Measurements from ENCODE around the gene C5orf52. TPM values are rescaled to one million over a fixed set of nuclear protein-coding genes. Genes with fewer than 3 reads are reported as not detected.

C5orf52 gene
- polyA plus RNA-seq, 3 donors: not detected

DNA sequence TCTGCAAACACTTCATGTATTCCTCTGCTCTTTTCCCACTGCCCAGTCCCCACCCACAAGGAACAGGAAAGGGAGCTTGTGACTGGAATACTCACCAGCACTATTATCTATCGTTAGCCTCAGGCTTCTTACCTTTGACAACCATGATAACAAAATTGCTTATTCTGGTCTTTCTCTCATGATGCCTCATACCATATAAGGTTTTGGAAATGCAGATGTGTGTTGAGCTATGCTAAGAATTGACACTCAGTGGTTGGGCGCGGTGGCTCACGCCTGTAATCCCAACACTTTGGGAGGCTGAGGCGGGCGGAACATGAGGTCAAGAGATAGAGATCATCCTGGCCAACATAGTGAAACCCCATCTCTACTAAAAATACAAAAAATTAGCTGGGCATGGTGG lies 44.5 kb upstream of the C5orf52 start:
- no peak overlapping the region for H2AFZ ChIP-seq (ENCODE audit: insufficient read depth, low read depth, low read length, poor library complexity, severe bottlenecking)

DNA sequence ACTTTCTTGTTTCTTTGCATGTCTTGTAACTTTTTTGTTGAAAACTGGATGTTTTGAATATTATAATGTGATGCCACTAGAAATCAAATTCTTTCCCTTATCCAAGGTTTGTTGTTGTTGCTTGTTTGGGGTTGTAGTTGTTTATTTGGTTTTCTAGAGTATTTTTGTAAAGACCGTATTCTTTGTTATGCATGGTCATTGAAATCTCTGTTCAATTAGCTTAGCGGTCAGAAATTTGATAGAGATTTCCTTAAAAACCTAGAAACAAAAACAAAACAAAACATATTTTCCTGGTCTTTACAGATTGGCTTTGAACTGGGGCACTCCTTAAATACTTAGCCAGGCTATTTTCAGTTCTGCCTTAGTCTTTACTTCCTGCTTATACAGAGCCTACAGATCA lies 41.0 kb upstream of the C5orf52 start:
- no peak overlapping the region for H3K4me3 Mint-ChIP-seq
- H3K36me3 Mint-ChIP-seq: no peaks in the 10 kb centered on the region
- Histone ChIP-seq H3K9ac (ENCODE audit: insufficient read depth, low read length, poor library complexity, severe bottlenecking) (no peak overlapping the region), H3K27me3 (ENCODE audit: control insufficient read depth in 2 of 2, insufficient read depth in 2 of 2, low read length in 2 of 2) (no peaks in the 10 kb centered on the region), H3K36me3 (replicated peaks in 1 of 2; ENCODE audit: control insufficient read depth in 1 of 2, insufficient read depth in 2 of 2, low read length in 2 of 2) (no peaks in the 10 kb centered on the region), H3K27ac (ENCODE audit: low read depth in 1 of 2, low read length in 2 of 2) (no peak overlapping the region), H4K20me1 (ENCODE audit: insufficient read depth, low read length) (no peaks in the 10 kb centered on the region), H2AFZ (ENCODE audit: insufficient read depth, low read depth, low read length, poor library complexity, severe bottlenecking) (no peak overlapping the region), H3K4me2 (replicated peaks; ENCODE audit: extremely low read depth, low read length, poor library complexity, severe bottlenecking) (no peak overlapping the region), H3K79me2 (ENCODE audit: insufficient read depth, low read length) (no peaks in the 10 kb centered on the region), H3K4me1 (ENCODE audit: control insufficient read depth in 1 of 2, insufficient read depth in 2 of 2, low read length in 2 of 2) (peaks cover 0 to 7% of the 10 kb centered on the region in 2 donors), H3K9me3 (replicated peaks in 1 of 2; ENCODE audit: control insufficient read depth in 1 of 2, insufficient read depth in 1 of 2, low read length in 2 of 2) (no peaks in the 10 kb centered on the region), H3K4me3 (replicated peaks in 1 of 3; ENCODE audit: low read depth in 2 of 3, low read length in 3 of 3) (no peak overlapping the region)
- H3K9me3 Mint-ChIP-seq: peaks cover 0 to 4% (median 1%) of the 10 kb centered on the region in 7 donors
- peaks cover 1 to 4% (median 3%) of the 10 kb centered on the region in 3 donors for H3K27me3 Mint-ChIP-seq (ENCODE audit: low read depth in 3 of 3)
- TF ChIP-seq, protein P1, sequence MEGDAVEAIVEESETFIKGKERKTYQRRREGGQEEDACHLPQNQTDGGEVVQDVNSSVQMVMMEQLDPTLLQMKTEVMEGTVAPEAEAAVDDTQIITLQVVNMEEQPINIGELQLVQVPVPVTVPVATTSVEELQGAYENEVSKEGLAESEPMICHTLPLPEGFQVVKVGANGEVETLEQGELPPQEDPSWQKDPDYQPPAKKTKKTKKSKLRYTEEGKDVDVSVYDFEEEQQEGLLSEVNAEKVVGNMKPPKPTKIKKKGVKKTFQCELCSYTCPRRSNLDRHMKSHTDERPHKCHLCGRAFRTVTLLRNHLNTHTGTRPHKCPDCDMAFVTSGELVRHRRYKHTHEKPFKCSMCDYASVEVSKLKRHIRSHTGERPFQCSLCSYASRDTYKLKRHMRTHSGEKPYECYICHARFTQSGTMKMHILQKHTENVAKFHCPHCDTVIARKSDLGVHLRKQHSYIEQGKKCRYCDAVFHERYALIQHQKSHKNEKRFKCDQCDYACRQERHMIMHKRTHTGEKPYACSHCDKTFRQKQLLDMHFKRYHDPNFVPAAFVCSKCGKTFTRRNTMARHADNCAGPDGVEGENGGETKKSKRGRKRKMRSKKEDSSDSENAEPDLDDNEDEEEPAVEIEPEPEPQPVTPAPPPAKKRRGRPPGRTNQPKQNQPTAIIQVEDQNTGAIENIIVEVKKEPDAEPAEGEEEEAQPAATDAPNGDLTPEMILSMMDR (IDR thresholded peaks at IDR 0.05): no peak
- no peak for DNase-seq
- no CpG with 5 or more reads among the region's 2 CpGs for WGBS (ENCODE audit: insufficient coverage)
- no peaks in the 10 kb centered on the region for H3K4me1 Mint-ChIP-seq
- no peak overlapping the region for H3K27ac Mint-ChIP-seq
- intact Hi-C loops (cut with micrococcal nuclease): no loop called here

More for the DNA sequence above, 44.5 kb upstream of the C5orf52 start:
- Histone ChIP-seq H3K27ac (ENCODE audit: low read depth in 1 of 2, low read length in 2 of 2) (no peak overlapping the region), H4K20me1 (ENCODE audit: insufficient read depth, low read length) (no peaks in the 10 kb centered on the region), H3K79me2 (ENCODE audit: insufficient read depth, low read length) (no peaks in the 10 kb centered on the region), H3K4me2 (replicated peaks; ENCODE audit: extremely low read depth, low read length, poor library complexity, severe bottlenecking) (no peak overlapping the region), H3K36me3 (replicated peaks in 1 of 2; ENCODE audit: control insufficient read depth in 1 of 2, insufficient read depth in 2 of 2, low read length in 2 of 2) (no peaks in the 10 kb centered on the region), H3K9me3 (replicated peaks in 1 of 2; ENCODE audit: control insufficient read depth in 1 of 2, insufficient read depth in 1 of 2, low read length in 2 of 2) (no peaks in the 10 kb centered on the region), H3K4me1 (ENCODE audit: control insufficient read depth in 1 of 2, insufficient read depth in 2 of 2, low read length in 2 of 2) (peaks cover 0 to 7% of the 10 kb centered on the region in 2 donors), H3K9ac (ENCODE audit: insufficient read depth, low read length, poor library complexity, severe bottlenecking) (no peak overlapping the region), H3K27me3 (ENCODE audit: control insufficient read depth in 2 of 2, insufficient read depth in 2 of 2, low read length in 2 of 2) (no peaks in the 10 kb centered on the region), H3K4me3 (replicated peaks in 1 of 3; ENCODE audit: low read depth in 2 of 3, low read length in 3 of 3) (no peak overlapping the region)
- WGBS (ENCODE audit: insufficient coverage): no CpG with 5 or more reads among the region's 6 CpGs
- TF ChIP-seq, protein P1 (IDR thresholded peaks at IDR 0.05): no peak
- no peak for DNase-seq
- Mint-ChIP-seq H3K4me1 (no peaks in the 10 kb centered on the region), H3K27ac (no peak overlapping the region), H3K9me3 (peaks cover 0 to 9% (median 3%) of the 10 kb centered on the region in 7 donors), H3K27me3 (ENCODE audit: low read depth in 3 of 3) (peaks cover 0 to 3% (median 0%) of the 10 kb centered on the region in 3 donors), H3K36me3 (no peaks in the 10 kb centered on the region), H3K4me3 (no peak overlapping the region)
- intact Hi-C loops (cut with micrococcal nuclease): no loop called here

All from CD14-positive monocyte (primary cell).